Naive thymus-derived CD4-positive, alpha-beta T cell (primary cell): ENCODE results near the gene UCHL5. TPM values are rescaled to one million over a fixed set of nuclear protein-coding genes. Genes with fewer than 3 reads are reported as not detected.

Experiments
- ATAC-seq: fragments of 150-1000 bp; cut with Tn5 transposase; 2 replicates; pipeline ENCODE4 v1.10.0; 2021; ENCODE audit warnings: mild to moderate bottlenecking, moderate library complexity
- CTCF ChIA-PET: fragments of 350-600 bp; sonication (Branson Sonifier 250); formaldehyde crosslinking; loops from one replicate; lab custom pipeline; 2021; ENCODE audit warnings: antibody characterized with exemption; lab: Charles Lee
- POLR2A ChIA-PET: fragments of 350-600 bp; sonication (Branson Sonifier 250); formaldehyde crosslinking; loops from one replicate; lab custom pipeline; 2021; ENCODE audit warnings: antibody characterized with exemption, inconsistent platforms; lab: Charles Lee
- DNase-seq, 9 donors: peaks; one replicate each; pipeline versions ENCODE4 v3.0.0 to v3.0.0-alpha.2; 2020 to 2022; ENCODE audit warnings: mixed read lengths in 1 of 9
- H3K27ac ChIP-seq: one replicate; pipeline ENCODE4 v1.7.0; 2013; ENCODE audit warnings: mild to moderate bottlenecking, low read depth, low read length, moderate library complexity
- H3K27me3 ChIP-seq, 2 donors: one replicate each; pipeline ENCODE4 v1.7.0; 2013; ENCODE audit warnings: low read length in 2 of 2, mild to moderate bottlenecking in 2 of 2, moderate library complexity in 2 of 2; ENCODE audit not compliant: control insufficient read depth in 2 of 2, insufficient read depth in 2 of 2
- H3K36me3 ChIP-seq, 3 experiments: 1 replicate in 2 of 3; 2 replicates in 1 of 3; pipeline ENCODE4 v1.7.0; 2013; ENCODE audit warnings: low read length in 3 of 3, mild to moderate bottlenecking in 3 of 3, moderate library complexity in 1 of 3; ENCODE audit not compliant: insufficient read depth in 3 of 3, control insufficient read depth in 2 of 3
- H3K4me1 ChIP-seq, 2 donors: one replicate each; pipeline ENCODE4 v1.7.0; 2013; ENCODE audit warnings: low read length in 2 of 2, mild to moderate bottlenecking in 2 of 2, moderate library complexity in 1 of 2; ENCODE audit not compliant: control insufficient read depth in 2 of 2, insufficient read depth in 2 of 2
- H3K4me3 ChIP-seq: 2 replicates; pipeline ENCODE4 v1.7.0; 2013; ENCODE audit warnings: mild to moderate bottlenecking, low read length
- H3K9me3 ChIP-seq, 3 experiments: 1 replicate in 2 of 3; 2 replicates in 1 of 3; pipeline ENCODE4 v1.7.0; 2013; ENCODE audit warnings: low read length in 3 of 3; ENCODE audit not compliant: control insufficient read depth in 2 of 3
- H3K27ac Mint-ChIP-seq, 9 donors: one replicate each; pipeline ENCODE4 v1.8.0; 2020 to 2022; ENCODE audit warnings: mixed read lengths in 9 of 9, mild to moderate bottlenecking in 8 of 9, moderate library complexity in 5 of 9, inconsistent platforms in 2 of 9
- H3K27me3 Mint-ChIP-seq, 5 donors: one replicate each; pipeline ENCODE4 v1.8.0; 2021 to 2022; ENCODE audit warnings: mixed read lengths in 5 of 5, mild to moderate bottlenecking in 1 of 5
- H3K36me3 Mint-ChIP-seq, 5 donors: one replicate each; pipeline ENCODE4 v1.8.0; 2020 to 2022; ENCODE audit warnings: mixed read lengths in 5 of 5, mild to moderate bottlenecking in 3 of 5, inconsistent platforms in 1 of 5
- H3K4me1 Mint-ChIP-seq, 7 donors: one replicate each; pipeline ENCODE4 v1.8.0; 2020 to 2022; ENCODE audit warnings: mixed read lengths in 7 of 7, mild to moderate bottlenecking in 3 of 7, inconsistent platforms in 1 of 7
- H3K4me3 Mint-ChIP-seq, 10 donors: one replicate each; pipeline ENCODE4 v1.8.0; 2020 to 2022; ENCODE audit warnings: mild to moderate bottlenecking in 10 of 10, mixed read lengths in 10 of 10, moderate library complexity in 6 of 10, inconsistent platforms in 2 of 10
- H3K9me3 Mint-ChIP-seq, 11 donors: one replicate each; pipeline ENCODE4 v1.8.0; 2020 to 2022; ENCODE audit warnings: mixed read lengths in 11 of 11, mild to moderate bottlenecking in 4 of 11, inconsistent platforms in 1 of 11, moderate library complexity in 1 of 11
- intact Hi-C, 2 donors: fragments of 100-400 bp; cut with micrococcal nuclease; formaldehyde crosslinking; loops; one replicate each; pipeline ENCODE4 v1.15.1; 2023
- polyA plus RNA-seq, 2 donors: library from polyadenylated mRNA; unstranded; fragments of 300-500 nt; fragmentation: Illumina TruSeq; gene quantifications; one replicate each; pipeline ENCODE4 v1.2.3, GENCODE V29; 2021
- total RNA-seq, 6 experiments: library from RNA in 5 of 6; stranded (reverse) in 5 of 6; gene quantifications; 1 replicate in 5 of 6; 2 replicates in 1 of 6; pipeline ENCODE4 v1.2.3 and lab custom pipeline; 2021 to 2026

The UCHL5 gene
- total and polyA plus RNA-seq, 7 experiments from 2014 or later: 20.2 to 58.2 (median 37.4) TPM

DNA sequence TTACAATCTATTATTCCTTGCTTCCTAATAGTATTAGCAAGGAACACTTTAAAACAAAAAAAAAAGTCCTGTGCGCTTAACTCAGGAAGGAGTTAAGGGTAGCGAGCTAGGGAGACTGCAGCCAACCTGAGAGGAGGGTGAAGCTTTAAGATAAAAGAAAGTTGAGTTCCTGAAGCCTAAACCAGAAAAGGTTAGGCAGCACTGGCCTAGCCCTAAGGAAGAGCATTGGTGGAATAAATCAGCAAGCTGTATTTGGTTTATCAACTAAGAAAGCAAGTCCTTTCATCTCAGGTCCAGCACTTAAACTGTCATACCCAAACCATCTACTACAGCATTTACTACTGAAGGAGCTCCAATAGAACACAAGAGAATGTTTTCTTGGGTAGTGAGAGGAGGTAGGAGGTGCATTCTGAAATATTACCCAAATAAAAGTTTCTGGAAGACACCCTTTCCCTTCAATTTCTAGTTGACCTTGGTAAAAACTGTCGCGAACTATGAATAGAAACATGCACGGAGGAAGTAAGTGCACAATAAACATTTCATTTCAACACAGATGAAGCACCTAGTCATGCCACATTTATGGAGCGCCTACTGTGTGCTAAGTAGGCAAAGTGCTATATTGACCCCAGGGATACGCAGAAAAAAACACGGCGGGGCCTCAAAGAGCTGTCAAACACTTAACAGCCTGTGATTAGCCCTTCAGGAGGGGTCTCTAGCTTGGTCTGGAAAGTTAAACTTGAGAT lies 44.8 kb upstream of the UCHL5 start:
- intact Hi-C loops: loop anchor here (2.0 kb wide), 2 partner anchors 13 to 295 kb away; partner anchors contain the start of gene RGS2 (in 1 of the 2)
- Histone ChIP-seq H3K36me3 (peaks cover 1 to 12% (median 6%) of the 10 kb centered on the region in 3 experiments), H3K27ac (peak overlapping the region; percentile 30), H3K9me3 (no peaks in the 10 kb centered on the region), H3K27me3 (no peaks in the 10 kb centered on the region), H3K4me3 (peak overlapping the region; percentile 67), H3K4me1 (peaks cover 3 to 16% of the 10 kb centered on the region in 2 donors)
- CTCF ChIA-PET: interaction anchor here (1.3 to 1.4 kb wide), 2 partner anchors 11 to 18 kb away, joined by 3 read pairs; partner anchors contain the start of gene CDC73
- H3K36me3 Mint-ChIP-seq: peaks cover 0 to 14% (median 0%) of the 10 kb centered on the region in 5 donors
- no peak for ATAC-seq
- POLR2A ChIA-PET: interaction anchor here (0.6 to 3.2 kb wide), 7 partner anchors 12 to 293 kb away, joined by 3 to 18 read pairs (median 4); partner anchors contain the start of genes CDC73, RO60 and UCHL5
- peak overlapping the region in 8 of 9 donors; percentile 36 to 92 (median 78) for H3K27ac Mint-ChIP-seq
- H3K4me1 Mint-ChIP-seq: peaks cover 13 to 28% (median 21%) of the 10 kb centered on the region in 7 donors
- H3K27me3 Mint-ChIP-seq: peaks cover 0 to 9% (median 0%) of the 10 kb centered on the region in 5 donors
- H3K4me3 Mint-ChIP-seq: peak overlapping the region; percentile 91 to 98 (median 94)
- no peaks in the 10 kb centered on the region for H3K9me3 Mint-ChIP-seq
- no peak for DNase-seq

DNA sequence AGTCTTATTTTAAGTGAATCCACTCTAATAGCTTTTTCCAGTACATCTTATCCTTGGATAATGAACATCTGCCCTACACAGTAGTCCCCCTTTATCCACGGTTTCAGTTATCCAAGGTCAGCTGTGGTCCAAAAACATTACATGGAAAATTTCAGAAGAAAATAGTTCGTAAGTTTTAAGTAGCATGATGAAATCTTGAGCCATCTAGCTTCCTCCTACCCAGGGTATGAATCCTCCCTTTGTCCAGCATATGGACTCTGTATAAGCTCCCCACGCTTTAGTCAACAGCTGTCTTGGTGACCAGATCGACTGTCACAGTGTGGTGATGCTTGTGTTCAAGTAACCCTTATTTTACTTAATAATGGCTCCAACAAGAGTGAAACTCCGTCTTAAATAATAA lies 43.5 kb upstream of the UCHL5 start:
- no peak overlapping the region for H3K27ac ChIP-seq
- H3K9me3 Mint-ChIP-seq: no peaks in the 10 kb centered on the region
- H3K36me3 Mint-ChIP-seq: peaks cover 0 to 19% (median 5%) of the 10 kb centered on the region in 5 donors
- H3K4me1 ChIP-seq: peaks cover 3 to 16% of the 10 kb centered on the region in 2 donors
- H3K9me3 ChIP-seq: no peaks in the 10 kb centered on the region
- H3K4me3 Mint-ChIP-seq: peak overlapping the region in 3 of 10 donors; percentile 4 to 94 (median 22)
- peaks cover 0 to 3% (median 0%) of the 10 kb centered on the region in 5 donors for H3K27me3 Mint-ChIP-seq
- ChIA-PET POLR2A (interaction anchor here (1.1 kb wide), 1 partner anchor 20 kb away, joined by 4 read pairs; the partner anchor contains the start of gene CDC73), CTCF (interaction anchor here (0.9 kb wide), 1 partner anchor 9 kb away, joined by 3 read pairs; no protein-coding TSS in a partner anchor)
- no peaks in the 10 kb centered on the region for H3K27me3 ChIP-seq
- peaks cover 4 to 17% (median 6%) of the 10 kb centered on the region in 3 experiments for H3K36me3 ChIP-seq
- ATAC-seq (no peak), DNase-seq (no peak)
- H3K4me1 Mint-ChIP-seq: peaks cover 13 to 28% (median 21%) of the 10 kb centered on the region in 7 donors
- H3K4me3 ChIP-seq: no peak overlapping the region
- intact Hi-C loops: no loop called here
- peak overlapping the region in 3 of 9 donors; percentile 55 to 78 (median 59) for H3K27ac Mint-ChIP-seq

DNA sequence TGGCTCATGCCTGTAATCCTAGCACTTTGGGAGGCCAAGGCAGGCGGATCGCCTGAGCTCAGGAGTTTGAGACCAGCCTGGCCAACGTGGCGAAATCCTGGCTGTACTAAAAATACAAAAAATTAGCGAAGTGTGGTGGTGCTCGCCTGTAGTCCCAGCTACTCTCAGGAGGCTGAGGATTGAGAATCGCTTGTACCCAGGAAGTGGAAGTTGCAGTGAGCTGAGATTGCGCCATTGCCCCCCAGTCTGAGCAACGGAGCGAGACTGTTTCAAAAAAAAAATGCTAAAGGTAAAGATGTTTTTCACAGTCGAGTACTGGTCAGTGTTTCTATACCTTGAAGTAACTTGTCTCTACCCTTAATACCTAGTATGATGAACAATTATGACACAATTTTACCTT lies 35.0 kb upstream of the UCHL5 start:
- Mint-ChIP-seq H3K27me3 (no peaks in the 10 kb centered on the region), H3K9me3 (no peaks in the 10 kb centered on the region), H3K27ac (peak overlapping the region in 2 of 9 donors; percentile 45 to 54), H3K4me3 (no peak overlapping the region), H3K4me1 (peaks cover 0 to 6% (median 0%) of the 10 kb centered on the region in 7 donors), H3K36me3 (peaks cover 0 to 32% (median 9%) of the 10 kb centered on the region in 5 donors)
- no peak overlapping the region for H3K27ac ChIP-seq
- intact Hi-C loops: no loop called here
- DNase-seq: no peak
- no peaks in the 10 kb centered on the region for H3K9me3 ChIP-seq
- no peak for ATAC-seq
- POLR2A ChIA-PET: interaction anchor here (1.3 kb wide), 1 partner anchor 35 kb away, joined by 3 read pairs; the partner anchor contains the start of genes RO60 and UCHL5
- no peaks in the 10 kb centered on the region for H3K4me1 ChIP-seq
- CTCF ChIA-PET: no interaction called here
- H3K4me3 ChIP-seq: no peak overlapping the region
- peaks cover 0 to 33% (median 15%) of the 10 kb centered on the region in 3 experiments for H3K36me3 ChIP-seq
- H3K27me3 ChIP-seq: no peaks in the 10 kb centered on the region

DNA sequence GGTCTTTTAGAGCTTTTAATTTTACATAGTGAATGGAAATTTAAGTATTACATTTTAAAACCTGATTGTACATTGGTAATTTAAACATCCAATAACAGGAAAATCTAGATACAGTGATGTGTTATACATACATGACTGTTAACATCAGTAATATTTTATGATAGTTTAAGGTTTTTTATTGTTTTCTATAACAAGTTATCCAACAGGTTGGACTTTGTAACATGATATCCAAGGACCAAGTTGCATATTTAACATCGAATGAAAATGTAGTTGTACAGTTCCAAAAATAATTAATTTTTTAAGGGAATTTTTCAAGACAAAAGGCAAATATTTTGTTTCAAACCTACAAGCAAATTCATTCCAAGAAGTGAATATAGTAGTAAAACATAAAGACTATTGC lies 31.7 kb upstream of the UCHL5 start:
- H3K4me1 ChIP-seq: no peaks in the 10 kb centered on the region
- H3K4me3 ChIP-seq: no peak overlapping the region
- Mint-ChIP-seq H3K4me3 (no peak overlapping the region), H3K27me3 (no peaks in the 10 kb centered on the region), H3K4me1 (peaks cover 0 to 2% (median 0%) of the 10 kb centered on the region in 7 donors), H3K27ac (no peak overlapping the region), H3K36me3 (peaks cover 0 to 13% (median 2%) of the 10 kb centered on the region in 5 donors), H3K9me3 (no peaks in the 10 kb centered on the region)
- DNase-seq (no peak), ATAC-seq (no peak)
- POLR2A ChIA-PET: interaction anchor here (1.4 kb wide), 1 partner anchor 32 kb away, joined by 3 read pairs; the partner anchor contains the start of genes RO60 and UCHL5
- H3K9me3 ChIP-seq: no peaks in the 10 kb centered on the region
- no peak overlapping the region for H3K27ac ChIP-seq
- no peaks in the 10 kb centered on the region for H3K27me3 ChIP-seq
- CTCF ChIA-PET: no interaction called here
- H3K36me3 ChIP-seq: peaks cover 0 to 17% (median 1%) of the 10 kb centered on the region in 3 experiments
- intact Hi-C loops: loop anchor here in 1 of 2 donors (2.0 kb wide), 1 partner anchor 14 kb away; the partner anchor contains the start of gene GLRX2

DNA sequence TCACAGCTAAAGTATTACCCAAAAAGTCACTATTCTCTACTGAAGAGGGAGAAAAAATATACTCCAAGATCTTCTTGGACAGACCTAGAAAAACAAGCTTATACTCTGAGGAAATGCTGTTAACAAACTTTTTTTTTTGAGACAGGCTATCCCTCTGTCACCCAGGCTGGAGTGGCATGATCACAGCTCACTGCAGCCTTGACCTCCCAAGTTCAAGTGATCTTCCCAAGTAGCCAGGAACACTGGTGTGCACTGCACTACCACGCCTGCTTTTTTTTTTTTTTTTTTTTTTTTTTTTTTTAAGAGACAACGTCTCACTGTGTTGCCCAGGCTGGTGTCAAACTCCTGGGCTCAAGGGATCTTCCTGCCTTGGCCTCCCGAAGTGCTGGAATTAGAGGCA lies 28.7 kb upstream of the UCHL5 start:
- no peak overlapping the region for H3K27ac ChIP-seq
- ATAC-seq (no peak), DNase-seq (no peak)
- no peaks in the 10 kb centered on the region for H3K27me3 ChIP-seq
- intact Hi-C loops: loop anchor here in 1 of 2 donors (5.0 kb wide), 1 partner anchor 34 kb away; the partner anchor contains the start of gene CDC73
- no peaks in the 10 kb centered on the region for H3K9me3 ChIP-seq
- peaks cover 7 to 31% (median 12%) of the 10 kb centered on the region in 3 experiments for H3K36me3 ChIP-seq
- H3K36me3 Mint-ChIP-seq: peaks cover 0 to 14% (median 11%) of the 10 kb centered on the region in 5 donors
- no peaks in the 10 kb centered on the region for H3K4me1 ChIP-seq
- no peak overlapping the region for H3K4me3 Mint-ChIP-seq
- POLR2A ChIA-PET: no interaction called here
- no peaks in the 10 kb centered on the region for H3K27me3 Mint-ChIP-seq
- H3K27ac Mint-ChIP-seq: peak overlapping the region in 3 of 9 donors; percentile 5 to 53 (median 42)
- no peaks in the 10 kb centered on the region for H3K9me3 Mint-ChIP-seq
- peaks cover 0 to 2% (median 0%) of the 10 kb centered on the region in 7 donors for H3K4me1 Mint-ChIP-seq
- no peak overlapping the region for H3K4me3 ChIP-seq
- CTCF ChIA-PET: interaction anchor here (0.6 to 0.7 kb wide), 2 partner anchors 8 to 29 kb away, joined by 3 read pairs; partner anchors contain the start of genes RO60 and UCHL5

DNA sequence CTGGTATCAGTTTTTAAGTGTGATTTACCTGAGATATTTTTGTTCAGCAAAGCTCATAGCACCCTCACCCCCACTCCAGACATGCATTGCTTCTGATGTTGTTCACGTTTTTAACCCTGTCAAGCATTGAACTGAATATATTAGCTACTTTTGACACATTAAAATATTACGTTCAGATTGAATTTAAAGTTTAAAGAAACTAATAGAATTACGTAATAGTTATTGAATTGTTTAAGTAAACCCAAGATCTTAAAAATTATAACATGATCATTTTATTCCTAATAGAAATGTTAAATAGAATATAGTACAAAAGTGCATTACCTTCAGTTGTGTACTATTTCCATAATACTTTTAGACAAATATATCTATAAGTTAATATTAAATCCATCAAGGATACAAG lies 27.2 kb upstream of the UCHL5 start:
- DNase-seq (no peak), ATAC-seq (no peak)
- no peak overlapping the region for H3K4me3 Mint-ChIP-seq
- H3K4me1 Mint-ChIP-seq: no peaks in the 10 kb centered on the region
- ChIA-PET CTCF (no interaction called here), POLR2A (interaction anchor here (0.6 kb wide), 2 partner anchors 18 to 77 kb away, joined by 3 read pairs; no protein-coding TSS in a partner anchor)
- H3K27ac Mint-ChIP-seq: no peak overlapping the region
- H3K27me3 Mint-ChIP-seq: no peaks in the 10 kb centered on the region
- no peaks in the 10 kb centered on the region for H3K9me3 Mint-ChIP-seq
- H3K36me3 Mint-ChIP-seq: peaks cover 0 to 26% (median 21%) of the 10 kb centered on the region in 5 donors
- Histone ChIP-seq H3K36me3 (peaks cover 9 to 42% (median 13%) of the 10 kb centered on the region in 3 experiments), H3K4me3 (no peak overlapping the region), H3K27me3 (no peaks in the 10 kb centered on the region), H3K9me3 (no peaks in the 10 kb centered on the region), H3K27ac (no peak overlapping the region), H3K4me1 (no peaks in the 10 kb centered on the region)
- intact Hi-C loops: loop anchor here in 1 of 2 donors (5.0 kb wide), 1 partner anchor 36 kb away; the partner anchor contains the start of gene CDC73
